DMS114 treated with DMSO at 0.1 percent for 48 hours (cell line): ENCODE results near the gene SIX3.

Experiments used
- DNase-seq: peaks from one replicate; lab custom pipeline; 2025; ENCODE audit not compliant: unreplicated experiment; lab: John Stamatoyannopoulos, UW

The SIX3 gene

GRCh38 chr2:44930274-44931197 lies 11.0 kb upstream of the SIX3 start:
- no peak for DNase-seq

- no peak for DNase-seq
Observed at GRCh38 chr2:44931198-44931780, 10.2 kb upstream of the SIX3 start.

GRCh38 chr2:44932079-44932478 lies 9.4 kb upstream of the SIX3 start:
- DNase-seq, result no peak

- no peak for DNase-seq
Observed at GRCh38 chr2:44932564-44933392, 8.7 kb upstream of the SIX3 start.

GRCh38 chr2:44933434-44933951 lies 8.0 kb upstream of the SIX3 start:
- no peak for DNase-seq

GRCh38 chr2:44934038-44934982 lies 7.2 kb upstream of the SIX3 start:
- no peak for DNase-seq

GRCh38 chr2:44934983-44935728 lies 6.3 kb upstream of the SIX3 start:
- no peak for DNase-seq

- no peak for DNase-seq
Observed at GRCh38 chr2:44935729-44936098, 5.8 kb upstream of the SIX3 start.

GRCh38 chr2:44936275-44936674 lies 5.2 kb upstream of the SIX3 start:
- DNase-seq, result no peak

GRCh38 chr2:44936715-44937687 lies 4.5 kb upstream of the SIX3 start:
- no peak for DNase-seq

- no peak for DNase-seq
Observed at GRCh38 chr2:44937688-44938240, 3.7 kb upstream of the SIX3 start.

GRCh38 chr2:44938287-44939105 lies 3.0 kb upstream of the SIX3 start:
- DNase-seq, result no peak

- DNase-seq, result no peak
Observed at GRCh38 chr2:44939106-44940048, 2.1 kb upstream of the SIX3 start.

GRCh38 chr2:44940049-44940494 lies 1.4 kb upstream of the SIX3 start:
- DNase-seq, result no peak

- DNase-seq, result no peak
Observed at GRCh38 chr2:44940732-44941464, 604 bp upstream of the SIX3 start.
